Esophagus muscularis mucosa (tissue), 4 donors: ENCODE results near the gene CCNG1. TPM values are rescaled to one million over a fixed set of nuclear protein-coding genes. Genes with fewer than 3 reads are reported as not detected.
A peak's percentile ranks its signal among the peaks of the same experiment; 100 is the strongest.

Experiments
- DNase-seq: peaks from one replicate; pipeline ENCODE4 v3.0.0-alpha.2; 2017; ENCODE audit errors: extremely low spot score
- H3K27ac ChIP-seq, 4 donors: fragments of 200-600 bp; sonication (generic); replicated peaks in 1 of 4; 1 replicate in 3 of 4; 2 replicates in 1 of 4; pipeline ENCODE4 v1.5.1; 2016 to 2019; ENCODE audit warnings: mild to moderate bottlenecking in 1 of 4
- H3K27me3 ChIP-seq, 4 donors: fragments of 200-600 bp; sonication (generic); one replicate each; pipeline versions ENCODE4 v1.5.1 to v1.6.0; 2016 to 2019
- H3K36me3 ChIP-seq, 4 donors: fragments of 200-600 bp; sonication (generic); one replicate each; pipeline ENCODE4 v1.5.1; 2016 to 2019
- H3K4me1 ChIP-seq, 4 donors: fragments of 200-600 bp; sonication (generic); one replicate each; pipeline ENCODE4 v1.5.1; 2016 to 2019
- H3K4me3 ChIP-seq, 4 donors: fragments of 200-600 bp; sonication (generic); 1 replicate in 2 of 4; 2 replicates in 2 of 4; pipeline ENCODE4 v1.5.1; 2016 to 2019; ENCODE audit warnings: mild to moderate bottlenecking in 4 of 4, moderate library complexity in 1 of 4
- H3K9me3 ChIP-seq, 4 donors: fragments of 200-600 bp; sonication (generic); 1 replicate in 3 of 4; 2 replicates in 1 of 4; pipeline ENCODE4 v1.5.1; 2016 to 2019
- CTCF ChIP-seq, 3 experiments: fragments of 200-600 bp in 2 of 3; fragments of 450-650 bp in 1 of 3; sonication (generic) in 2 of 3; IDR thresholded peaks; one replicate each; pipeline ENCODE4 v1.5.1; 2017 to 2019; ENCODE audit warnings: antibody characterized with exemption in 3 of 3, mild to moderate bottlenecking in 2 of 3, moderate library complexity in 1 of 3
- EP300 ChIP-seq: sonication (generic); formaldehyde crosslinking; IDR thresholded peaks from one replicate; pipeline ENCODE4 v1.6.1; 2017; ENCODE audit warnings: antibody characterized with exemption
- POLR2A ChIP-seq: fragments of 450-650 bp; IDR thresholded peaks from one replicate; pipeline ENCODE4 v1.6.1; 2017; ENCODE audit warnings: antibody characterized with exemption, moderate library complexity, mild to moderate bottlenecking, low read depth
- POLR2AphosphoS5 ChIP-seq, 2 donors: sonication (generic); formaldehyde crosslinking; IDR thresholded peaks; one replicate each; pipeline ENCODE4 v1.6.1; 2017; ENCODE audit warnings: antibody characterized with exemption in 2 of 2
- WGBS: methylation state at CpG from one replicate; pipeline ENCODE4 v1.1.5; 2018; 5-methylcytosine and 5-hydroxymethylcytosine counted together
- intact Hi-C: fragments of 100-400 bp; cut with DNase I; formaldehyde crosslinking; loops from one replicate; pipeline ENCODE4 v1.15.1; 2023
- small RNA-seq, 3 donors: library from RNA; depleted of rRNA; stranded (forward); fragments of <200 nt; gene quantifications; one replicate each; pipeline ENCODE3, GENCODE V24; 2016
- total RNA-seq, 4 donors: library from RNA; depleted of rRNA; stranded (reverse); fragments of >200 nt; gene quantifications; one replicate each; pipeline versions ENCODE4 v1.1.0 to v1.2.1, GENCODE V29; 2016

The CCNG1 gene
- total RNA-seq, 4 donors from 2014 or later: 99.1 to 179 (median 138) TPM

GRCh38 chr5:163489055-163489744 lies 51.8 kb downstream of the CCNG1 start:
- TF ChIP-seq CTCF (IDR thresholded peaks at IDR 0.05) (peak in 1 of 3 experiments; percentile 5), POLR2AphosphoS5 (IDR thresholded peaks at IDR 0.05) (no peak)
- H3K4me3 ChIP-seq: no peak overlapping the region
- H3K27ac ChIP-seq: no peak overlapping the region
- DNase-seq: no peak
- no peaks in the 10 kb centered on the region for H3K9me3 ChIP-seq
- intact Hi-C loops: no loop called here
- no peaks in the 10 kb centered on the region for H3K36me3 ChIP-seq
- WGBS: 89% methylated on average over 3 of the region's 6 CpGs
- H3K27me3 ChIP-seq: no peaks in the 10 kb centered on the region
- H3K4me1 ChIP-seq: no peaks in the 10 kb centered on the region

GRCh38 chr5:163489745-163490075 lies 52.3 kb downstream of the CCNG1 start:
- H3K9me3 ChIP-seq: no peaks in the 10 kb centered on the region
- no peak for TF ChIP-seq EP300
- TF ChIP-seq CTCF (IDR thresholded peaks at IDR 0.05): no peak
- TF ChIP-seq POLR2A: no peak
- no peak for TF ChIP-seq POLR2AphosphoS5 (IDR thresholded peaks at IDR 0.05)
- H3K4me1 ChIP-seq: no peaks in the 10 kb centered on the region
- no peak overlapping the region for H3K4me3 ChIP-seq
- H3K27me3 ChIP-seq: no peaks in the 10 kb centered on the region
- DNase-seq: no peak
- intact Hi-C loops: no loop called here
- no peak overlapping the region for H3K27ac ChIP-seq
- 96% methylated on average over 3 of the region's 3 CpGs for WGBS
- no peaks in the 10 kb centered on the region for H3K36me3 ChIP-seq

Small RNA genes lying within 50 kb of the gene (small RNA-seq; reads per million reads assigned to genes)
- gene AC008723.1: 0 reads per million in 3 donors

Other genes with a start within 250 kb of the CCNG1 start
- gene NUDCD2, start 22.5 kb downstream of the CCNG1 start, total RNA-seq: 10 to 100 TPM in 1 of 4 donors, 1 to 10 TPM in 3; 7.6 to 12.5 (median 9.7) TPM
- gene HMMR, start 23.0 kb downstream of the CCNG1 start, total RNA-seq: under 1 TPM in 3 of 4 donors, not detected in 1; 0.17 to 0.57 (median 0.26) TPM
- 10 to 100 TPM; 42.5 to 60.8 (median 52.5) TPM for gene MAT2B, start 68.0 kb downstream of the CCNG1 start, total RNA-seq